Measurements from ENCODE around the gene CNPY1. TPM values are rescaled to one million over a fixed set of nuclear protein-coding genes. Genes with fewer than 3 reads are reported as not detected.

CNPY1 gene
- total and polyA plus RNA-seq, 9 of the 15 experiments (the other 6 are each of a cell fraction or from before 2014, with no cell fraction given): not detected

GRCh38 chr7:155482511-155483183, 63.7 kb downstream of the CNPY1 start:
- 2% methylated on average over 17 of the region's 17 CpGs for WGBS (ENCODE audit: insufficient coverage, low coverage, missing lambda C conversion rate)
- no peak for ATAC-seq
- FAIRE-seq: no peak
- Histone ChIP-seq H3K9ac (ENCODE audit: insufficient read depth in 1 of 2, low read depth in 2 of 2, low read length in 2 of 2) (no peak overlapping the region), H2AFZ (ENCODE audit: low read depth, low read length) (no peak overlapping the region), H3K9me1 (ENCODE audit: control insufficient read depth, insufficient read depth, low read length) (no peaks in the 10 kb centered on the region), H3K36me3 (ENCODE audit: control insufficient read depth, insufficient read depth, low read length) (no peaks in the 10 kb centered on the region), H3K27me3 (ENCODE audit: control insufficient read depth in 2 of 2, insufficient read depth in 2 of 2, low read length in 2 of 2) (peaks cover 53 to 66% of the 10 kb centered on the region in 2 experiments), H3K4me1 (replicated peaks in 1 of 2; ENCODE audit: control insufficient read depth in 2 of 2, insufficient read depth in 2 of 2, low read length in 2 of 2) (peaks cover 0 to 3% of the 10 kb centered on the region in 2 experiments; a peak in 1 of 5 replicates), H3K4me2 (ENCODE audit: insufficient read depth, low read length) (no peak overlapping the region), H3K79me2 (ENCODE audit: control insufficient read depth, insufficient read depth, low read length) (no peaks in the 10 kb centered on the region), H3K4me3 (no peak overlapping the region), H3K27ac (ENCODE audit: extremely low read depth, low read depth, low read length) (no peak overlapping the region), H3K9me3 (replicated peaks; ENCODE audit: control insufficient read depth, insufficient read depth, low read depth, low read length) (peaks cover 6% of the 10 kb centered on the region), H4K20me1 (replicated peaks; ENCODE audit: control insufficient read depth, insufficient read depth, low read length) (peaks cover 4% of the 10 kb centered on the region; the same call in 1 of the 2 replicates)
- in situ Hi-C loops (cut with MboI) (no loop called here), intact Hi-C loops (cut with micrococcal nuclease) (no loop called here)
- no TSS peak for BruUV-seq (replicated peaks)
- CTCF ChIA-PET (ENCODE audit: low intra/inter-chr PET ratio): no interaction called here
- DNase-seq (ENCODE audit: extremely low read depth in 1 of 4, low spot score in 3 of 4): no peak
- POLR2A ChIA-PET: interaction anchor here (0.5 kb wide), 1 partner anchor 487 kb away, joined by 3 read pairs; no protein-coding TSS in a partner anchor
- no peak for TF ChIP-seq ETV6 (IDR thresholded peaks at IDR 0.05; ENCODE audit: borderline replicate concordance in 1 of 2, low read depth in 2 of 2, low read length in 1 of 2)
- TF ChIP-seq ETV6 (CRISPR knock-in tag; IDR thresholded peaks at IDR 0.05; ENCODE audit: borderline replicate concordance): no peak
- TF ChIP-seq, protein P1, sequence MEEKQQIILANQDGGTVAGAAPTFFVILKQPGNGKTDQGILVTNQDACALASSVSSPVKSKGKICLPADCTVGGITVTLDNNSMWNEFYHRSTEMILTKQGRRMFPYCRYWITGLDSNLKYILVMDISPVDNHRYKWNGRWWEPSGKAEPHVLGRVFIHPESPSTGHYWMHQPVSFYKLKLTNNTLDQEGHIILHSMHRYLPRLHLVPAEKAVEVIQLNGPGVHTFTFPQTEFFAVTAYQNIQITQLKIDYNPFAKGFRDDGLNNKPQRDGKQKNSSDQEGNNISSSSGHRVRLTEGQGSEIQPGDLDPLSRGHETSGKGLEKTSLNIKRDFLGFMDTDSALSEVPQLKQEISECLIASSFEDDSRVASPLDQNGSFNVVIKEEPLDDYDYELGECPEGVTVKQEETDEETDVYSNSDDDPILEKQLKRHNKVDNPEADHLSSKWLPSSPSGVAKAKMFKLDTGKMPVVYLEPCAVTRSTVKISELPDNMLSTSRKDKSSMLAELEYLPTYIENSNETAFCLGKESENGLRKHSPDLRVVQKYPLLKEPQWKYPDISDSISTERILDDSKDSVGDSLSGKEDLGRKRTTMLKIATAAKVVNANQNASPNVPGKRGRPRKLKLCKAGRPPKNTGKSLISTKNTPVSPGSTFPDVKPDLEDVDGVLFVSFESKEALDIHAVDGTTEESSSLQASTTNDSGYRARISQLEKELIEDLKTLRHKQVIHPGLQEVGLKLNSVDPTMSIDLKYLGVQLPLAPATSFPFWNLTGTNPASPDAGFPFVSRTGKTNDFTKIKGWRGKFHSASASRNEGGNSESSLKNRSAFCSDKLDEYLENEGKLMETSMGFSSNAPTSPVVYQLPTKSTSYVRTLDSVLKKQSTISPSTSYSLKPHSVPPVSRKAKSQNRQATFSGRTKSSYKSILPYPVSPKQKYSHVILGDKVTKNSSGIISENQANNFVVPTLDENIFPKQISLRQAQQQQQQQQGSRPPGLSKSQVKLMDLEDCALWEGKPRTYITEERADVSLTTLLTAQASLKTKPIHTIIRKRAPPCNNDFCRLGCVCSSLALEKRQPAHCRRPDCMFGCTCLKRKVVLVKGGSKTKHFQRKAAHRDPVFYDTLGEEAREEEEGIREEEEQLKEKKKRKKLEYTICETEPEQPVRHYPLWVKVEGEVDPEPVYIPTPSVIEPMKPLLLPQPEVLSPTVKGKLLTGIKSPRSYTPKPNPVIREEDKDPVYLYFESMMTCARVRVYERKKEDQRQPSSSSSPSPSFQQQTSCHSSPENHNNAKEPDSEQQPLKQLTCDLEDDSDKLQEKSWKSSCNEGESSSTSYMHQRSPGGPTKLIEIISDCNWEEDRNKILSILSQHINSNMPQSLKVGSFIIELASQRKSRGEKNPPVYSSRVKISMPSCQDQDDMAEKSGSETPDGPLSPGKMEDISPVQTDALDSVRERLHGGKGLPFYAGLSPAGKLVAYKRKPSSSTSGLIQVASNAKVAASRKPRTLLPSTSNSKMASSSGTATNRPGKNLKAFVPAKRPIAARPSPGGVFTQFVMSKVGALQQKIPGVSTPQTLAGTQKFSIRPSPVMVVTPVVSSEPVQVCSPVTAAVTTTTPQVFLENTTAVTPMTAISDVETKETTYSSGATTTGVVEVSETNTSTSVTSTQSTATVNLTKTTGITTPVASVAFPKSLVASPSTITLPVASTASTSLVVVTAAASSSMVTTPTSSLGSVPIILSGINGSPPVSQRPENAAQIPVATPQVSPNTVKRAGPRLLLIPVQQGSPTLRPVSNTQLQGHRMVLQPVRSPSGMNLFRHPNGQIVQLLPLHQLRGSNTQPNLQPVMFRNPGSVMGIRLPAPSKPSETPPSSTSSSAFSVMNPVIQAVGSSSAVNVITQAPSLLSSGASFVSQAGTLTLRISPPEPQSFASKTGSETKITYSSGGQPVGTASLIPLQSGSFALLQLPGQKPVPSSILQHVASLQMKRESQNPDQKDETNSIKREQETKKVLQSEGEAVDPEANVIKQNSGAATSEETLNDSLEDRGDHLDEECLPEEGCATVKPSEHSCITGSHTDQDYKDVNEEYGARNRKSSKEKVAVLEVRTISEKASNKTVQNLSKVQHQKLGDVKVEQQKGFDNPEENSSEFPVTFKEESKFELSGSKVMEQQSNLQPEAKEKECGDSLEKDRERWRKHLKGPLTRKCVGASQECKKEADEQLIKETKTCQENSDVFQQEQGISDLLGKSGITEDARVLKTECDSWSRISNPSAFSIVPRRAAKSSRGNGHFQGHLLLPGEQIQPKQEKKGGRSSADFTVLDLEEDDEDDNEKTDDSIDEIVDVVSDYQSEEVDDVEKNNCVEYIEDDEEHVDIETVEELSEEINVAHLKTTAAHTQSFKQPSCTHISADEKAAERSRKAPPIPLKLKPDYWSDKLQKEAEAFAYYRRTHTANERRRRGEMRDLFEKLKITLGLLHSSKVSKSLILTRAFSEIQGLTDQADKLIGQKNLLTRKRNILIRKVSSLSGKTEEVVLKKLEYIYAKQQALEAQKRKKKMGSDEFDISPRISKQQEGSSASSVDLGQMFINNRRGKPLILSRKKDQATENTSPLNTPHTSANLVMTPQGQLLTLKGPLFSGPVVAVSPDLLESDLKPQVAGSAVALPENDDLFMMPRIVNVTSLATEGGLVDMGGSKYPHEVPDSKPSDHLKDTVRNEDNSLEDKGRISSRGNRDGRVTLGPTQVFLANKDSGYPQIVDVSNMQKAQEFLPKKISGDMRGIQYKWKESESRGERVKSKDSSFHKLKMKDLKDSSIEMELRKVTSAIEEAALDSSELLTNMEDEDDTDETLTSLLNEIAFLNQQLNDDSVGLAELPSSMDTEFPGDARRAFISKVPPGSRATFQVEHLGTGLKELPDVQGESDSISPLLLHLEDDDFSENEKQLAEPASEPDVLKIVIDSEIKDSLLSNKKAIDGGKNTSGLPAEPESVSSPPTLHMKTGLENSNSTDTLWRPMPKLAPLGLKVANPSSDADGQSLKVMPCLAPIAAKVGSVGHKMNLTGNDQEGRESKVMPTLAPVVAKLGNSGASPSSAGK (IDR thresholded peaks at IDR 0.05): no peak
- no peak for TF ChIP-seq FOXA1 (IDR thresholded peaks at IDR 0.05; ENCODE audit: borderline replicate concordance)
- no peak for TF ChIP-seq MBD1 (CRISPR knock-in tag; IDR thresholded peaks at IDR 0.05)
- no peak for TF ChIP-seq HDAC1 (IDR thresholded peaks at IDR 0.05)
- no peak for TF ChIP-seq THRB (CRISPR knock-in tag; conservative IDR thresholded peaks at IDR 0.05)

Measured in K562 (cell line).